Fibroblast of mammary gland (primary cell): ENCODE data around the gene CBX3.
A peak's percentile ranks its signal among the peaks of the same experiment; 100 is the strongest.

Experiments used
- DNase-seq: peaks from one replicate; pipeline ENCODE4 v3.0.0-alpha.2; 2010; ENCODE audit warnings: low read depth
- H3K4me3 ChIP-seq: 2 replicates; pipeline ENCODE4 v1.5.1; 2011; ENCODE audit warnings: low read depth, mild to moderate bottlenecking, low read length, moderate library complexity; ENCODE audit not compliant: control insufficient read depth
- TF ChIP-seq, protein P1 (sequence below): conservative IDR thresholded peaks from 2 replicates; pipeline ENCODE4 v1.5.1; 2011; ENCODE audit warnings: low read depth, low read length, inconsistent platforms; ENCODE audit not compliant: control insufficient read depth, insufficient read depth

CBX3 gene

GRCh38 chr7:26165950-26166683 lies 35.4 kb upstream of the CBX3 start:
- no peak for DNase-seq
- TF ChIP-seq, protein P1, sequence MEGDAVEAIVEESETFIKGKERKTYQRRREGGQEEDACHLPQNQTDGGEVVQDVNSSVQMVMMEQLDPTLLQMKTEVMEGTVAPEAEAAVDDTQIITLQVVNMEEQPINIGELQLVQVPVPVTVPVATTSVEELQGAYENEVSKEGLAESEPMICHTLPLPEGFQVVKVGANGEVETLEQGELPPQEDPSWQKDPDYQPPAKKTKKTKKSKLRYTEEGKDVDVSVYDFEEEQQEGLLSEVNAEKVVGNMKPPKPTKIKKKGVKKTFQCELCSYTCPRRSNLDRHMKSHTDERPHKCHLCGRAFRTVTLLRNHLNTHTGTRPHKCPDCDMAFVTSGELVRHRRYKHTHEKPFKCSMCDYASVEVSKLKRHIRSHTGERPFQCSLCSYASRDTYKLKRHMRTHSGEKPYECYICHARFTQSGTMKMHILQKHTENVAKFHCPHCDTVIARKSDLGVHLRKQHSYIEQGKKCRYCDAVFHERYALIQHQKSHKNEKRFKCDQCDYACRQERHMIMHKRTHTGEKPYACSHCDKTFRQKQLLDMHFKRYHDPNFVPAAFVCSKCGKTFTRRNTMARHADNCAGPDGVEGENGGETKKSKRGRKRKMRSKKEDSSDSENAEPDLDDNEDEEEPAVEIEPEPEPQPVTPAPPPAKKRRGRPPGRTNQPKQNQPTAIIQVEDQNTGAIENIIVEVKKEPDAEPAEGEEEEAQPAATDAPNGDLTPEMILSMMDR, result no peak
- no peak overlapping the region for H3K4me3 ChIP-seq

DNA sequence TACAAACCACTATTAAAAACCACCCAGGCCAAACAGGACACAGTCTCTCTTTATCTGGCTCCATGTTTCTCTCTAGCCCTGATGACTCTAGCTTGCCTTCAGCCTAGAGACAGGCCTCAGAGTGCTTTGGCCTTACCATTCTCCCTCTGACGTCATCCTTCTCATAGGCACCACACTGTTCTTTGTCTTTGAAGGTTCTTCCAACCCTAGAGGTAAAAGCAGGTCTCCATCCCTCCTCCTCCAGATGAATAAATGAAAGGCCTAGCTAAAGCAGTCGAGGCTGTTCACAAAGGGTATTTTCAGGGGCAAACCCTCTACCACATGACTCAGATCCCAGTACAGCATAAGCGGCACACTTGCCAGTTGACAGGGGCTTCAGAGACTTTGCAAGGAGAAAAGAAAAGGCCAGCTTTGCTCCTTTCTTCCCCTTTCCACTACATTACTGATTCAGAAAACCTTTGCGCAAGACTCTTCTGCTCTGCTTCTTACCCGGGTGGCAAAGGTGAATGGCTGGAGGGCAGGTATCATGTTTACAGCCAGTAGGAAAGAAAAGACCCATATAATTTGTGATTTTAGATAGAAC lies 34.8 kb upstream of the CBX3 start:
- no peak overlapping the region for H3K4me3 ChIP-seq
- no peak for DNase-seq
- TF ChIP-seq, protein P1, result no peak

DNA sequence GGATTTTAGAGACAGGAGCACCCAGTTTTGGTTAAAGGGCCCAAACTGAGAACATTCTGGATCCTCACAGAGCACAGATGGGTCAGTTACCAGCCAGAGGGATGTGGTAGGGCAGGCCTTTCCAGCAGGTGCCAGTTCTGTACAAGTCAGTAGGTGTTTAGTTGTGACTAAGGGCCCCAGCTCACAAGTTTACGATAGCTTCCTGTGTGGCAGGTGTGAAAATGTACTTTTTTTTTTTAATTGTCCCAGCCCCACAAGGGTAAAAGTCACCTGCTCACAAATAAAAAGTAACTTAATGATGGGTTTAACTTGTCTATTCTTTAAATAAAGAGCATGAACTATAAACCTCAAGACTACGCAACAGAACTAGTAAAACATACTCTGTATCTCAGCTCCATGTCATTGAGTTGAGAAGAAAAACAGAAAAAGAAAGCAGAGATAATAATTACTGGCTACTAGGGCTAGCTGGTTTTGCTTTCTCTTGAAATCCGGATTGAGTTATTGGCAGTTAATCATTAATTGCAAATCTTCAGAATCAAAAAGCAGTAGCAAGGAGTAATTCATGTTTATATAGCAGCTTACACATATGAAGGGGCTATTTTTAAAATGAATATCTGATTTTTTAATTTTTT lies 34.1 kb upstream of the CBX3 start:
- no peak for DNase-seq
- H3K4me3 ChIP-seq, result no peak overlapping the region
- TF ChIP-seq, protein P1, result no peak

DNA sequence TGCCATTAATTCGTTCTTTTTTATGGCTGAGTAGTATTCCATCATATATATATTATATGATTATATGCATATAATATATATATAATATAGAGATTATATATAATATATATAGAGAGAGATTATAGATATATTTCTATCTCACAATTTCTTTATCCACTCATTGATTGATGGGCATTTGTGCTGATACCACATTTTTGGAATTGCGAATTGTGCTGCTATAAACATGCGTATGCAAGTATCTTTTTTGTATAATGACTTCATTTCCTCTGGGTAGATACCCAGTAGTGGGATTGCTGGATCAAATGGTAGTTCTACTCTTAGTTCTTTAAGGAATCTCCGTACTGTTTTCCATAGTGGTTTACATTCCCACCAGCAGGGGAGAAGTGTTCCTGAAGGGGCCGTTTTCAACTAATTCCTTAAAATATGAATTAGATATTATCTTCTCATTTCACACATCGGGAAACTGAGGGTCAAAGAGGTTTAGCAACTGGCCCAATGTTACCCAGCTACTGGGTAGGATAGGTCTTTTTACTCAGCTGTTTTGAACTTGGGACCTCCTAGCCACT lies 33.0 kb upstream of the CBX3 start:
- no peak for DNase-seq
- TF ChIP-seq, protein P1, result peak; percentile 5
- H3K4me3 ChIP-seq, result no peak overlapping the region

- no peak for DNase-seq
- no peak overlapping the region for H3K4me3 ChIP-seq
- TF ChIP-seq, protein P1, result no peak
Measured at GRCh38 chr7:26169271-26169670, 32.3 kb upstream of the CBX3 start.

DNA sequence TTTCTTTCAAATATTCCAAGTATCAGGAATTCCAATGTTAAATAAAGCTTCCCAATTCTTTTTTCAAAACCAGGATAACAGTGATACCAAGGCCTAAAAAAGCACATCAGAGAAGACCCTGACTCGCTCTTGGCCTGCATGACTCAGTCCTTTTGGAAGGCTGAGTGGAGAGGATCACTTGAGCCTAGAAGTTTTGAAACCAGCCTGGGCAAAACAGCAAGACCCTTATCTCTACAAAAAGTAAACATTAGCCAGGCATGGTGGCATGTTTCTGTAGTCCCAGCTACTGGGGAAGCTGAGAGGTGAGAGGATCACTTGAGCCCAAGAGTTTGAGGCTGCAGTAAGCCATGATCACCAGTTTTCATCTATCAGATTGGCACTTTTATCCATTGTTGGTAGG lies 30.9 kb upstream of the CBX3 start:
- H3K4me3 ChIP-seq, result no peak overlapping the region
- TF ChIP-seq, protein P1, result no peak
- no peak for DNase-seq
